GM23338 (cell line): ENCODE results near the gene CD244.

Experiments used
- CREB1 ChIP-seq: fragments of 250-450 bp; sonication (Bioruptor Pico); IDR thresholded peaks from 2 replicates; pipeline ENCODE4 v1.5.0; 2020; ENCODE audit warnings: low read depth, mild to moderate bottlenecking, moderate library complexity
- EZH2 ChIP-seq: fragments of 200-600 bp; sonication (generic); IDR thresholded peaks from one replicate; pipeline ENCODE4 v1.8.0; 2017; ENCODE audit warnings: antibody characterized with exemption, mild to moderate bottlenecking, low read depth; ENCODE audit not compliant: unreplicated experiment
- EZH2phosphoT487 ChIP-seq: fragments of 200-600 bp; sonication (generic); IDR thresholded peaks from one replicate; pipeline ENCODE4 v1.8.1; 2018; ENCODE audit warnings: antibody characterized with exemption; ENCODE audit not compliant: unreplicated experiment
- POLR2AphosphoS5 ChIP-seq: IDR thresholded peaks from 2 replicates; pipeline ENCODE4 v1.6.1; 2016; ENCODE audit warnings: antibody characterized with exemption, low read depth
- ZNF114 ChIP-seq: fragments of 250-450 bp; sonication (Bioruptor Pico); IDR thresholded peaks from 2 replicates; pipeline ENCODE4 v1.5.0; 2020; ENCODE audit warnings: mild to moderate bottlenecking, moderate library complexity
- TF ChIP-seq, protein P1 (sequence below), 2 experiments: fragments of 200-600 bp in 1 of 2; sonication (generic) in 1 of 2; conservative IDR thresholded peaks; 2 replicates each; pipeline versions ENCODE4 v1.5.1 to v1.6.1; 2016 to 2017; ENCODE audit warnings: antibody characterized with exemption in 2 of 2, low read depth in 2 of 2, mild to moderate bottlenecking in 2 of 2, moderate library complexity in 1 of 2
- TF ChIP-seq, protein P2 (sequence below): IDR thresholded peaks from 2 replicates; pipeline ENCODE4 v1.6.1; 2016; ENCODE audit warnings: antibody characterized with exemption
- TF ChIP-seq, protein P3 (sequence below): IDR thresholded peaks from one replicate; pipeline ENCODE4 v1.6.1; 2018; ENCODE audit warnings: antibody characterized with exemption; ENCODE audit not compliant: unreplicated experiment

DNA sequence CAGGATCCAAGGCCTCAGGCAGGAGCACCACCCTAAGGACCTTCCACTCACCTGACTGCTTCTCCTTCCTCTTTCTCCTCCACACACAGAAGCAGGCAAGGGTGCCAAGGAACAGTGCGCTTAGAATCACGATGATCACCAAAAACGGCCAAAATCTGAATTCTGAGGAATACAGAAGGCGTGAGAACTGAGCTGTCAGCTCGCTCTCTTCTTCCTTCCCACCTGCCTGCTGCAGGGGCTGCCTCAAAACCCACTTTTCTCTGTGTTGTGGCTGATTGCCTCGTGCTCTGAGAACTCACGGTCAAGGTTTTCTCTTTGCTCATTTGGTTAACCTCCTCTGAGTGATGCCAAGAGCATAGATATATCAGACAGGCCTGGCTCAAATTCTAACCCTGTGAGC is 23.8 kb downstream of the CD244 start:
- TF ChIP-seq, protein P1, sequence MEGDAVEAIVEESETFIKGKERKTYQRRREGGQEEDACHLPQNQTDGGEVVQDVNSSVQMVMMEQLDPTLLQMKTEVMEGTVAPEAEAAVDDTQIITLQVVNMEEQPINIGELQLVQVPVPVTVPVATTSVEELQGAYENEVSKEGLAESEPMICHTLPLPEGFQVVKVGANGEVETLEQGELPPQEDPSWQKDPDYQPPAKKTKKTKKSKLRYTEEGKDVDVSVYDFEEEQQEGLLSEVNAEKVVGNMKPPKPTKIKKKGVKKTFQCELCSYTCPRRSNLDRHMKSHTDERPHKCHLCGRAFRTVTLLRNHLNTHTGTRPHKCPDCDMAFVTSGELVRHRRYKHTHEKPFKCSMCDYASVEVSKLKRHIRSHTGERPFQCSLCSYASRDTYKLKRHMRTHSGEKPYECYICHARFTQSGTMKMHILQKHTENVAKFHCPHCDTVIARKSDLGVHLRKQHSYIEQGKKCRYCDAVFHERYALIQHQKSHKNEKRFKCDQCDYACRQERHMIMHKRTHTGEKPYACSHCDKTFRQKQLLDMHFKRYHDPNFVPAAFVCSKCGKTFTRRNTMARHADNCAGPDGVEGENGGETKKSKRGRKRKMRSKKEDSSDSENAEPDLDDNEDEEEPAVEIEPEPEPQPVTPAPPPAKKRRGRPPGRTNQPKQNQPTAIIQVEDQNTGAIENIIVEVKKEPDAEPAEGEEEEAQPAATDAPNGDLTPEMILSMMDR (conservative IDR thresholded peaks at IDR 0.05; ENCODE audit: low read depth in 2 of 2): no peak
- no peak for TF ChIP-seq CREB1 (CRISPR knock-in tag)
- TF ChIP-seq POLR2AphosphoS5: no peak
- TF ChIP-seq EZH2: no peak
- no peak for TF ChIP-seq ZNF114
- TF ChIP-seq, protein P2, sequence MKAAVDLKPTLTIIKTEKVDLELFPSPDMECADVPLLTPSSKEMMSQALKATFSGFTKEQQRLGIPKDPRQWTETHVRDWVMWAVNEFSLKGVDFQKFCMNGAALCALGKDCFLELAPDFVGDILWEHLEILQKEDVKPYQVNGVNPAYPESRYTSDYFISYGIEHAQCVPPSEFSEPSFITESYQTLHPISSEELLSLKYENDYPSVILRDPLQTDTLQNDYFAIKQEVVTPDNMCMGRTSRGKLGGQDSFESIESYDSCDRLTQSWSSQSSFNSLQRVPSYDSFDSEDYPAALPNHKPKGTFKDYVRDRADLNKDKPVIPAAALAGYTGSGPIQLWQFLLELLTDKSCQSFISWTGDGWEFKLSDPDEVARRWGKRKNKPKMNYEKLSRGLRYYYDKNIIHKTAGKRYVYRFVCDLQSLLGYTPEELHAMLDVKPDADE: no peak
- TF ChIP-seq, protein P3, sequence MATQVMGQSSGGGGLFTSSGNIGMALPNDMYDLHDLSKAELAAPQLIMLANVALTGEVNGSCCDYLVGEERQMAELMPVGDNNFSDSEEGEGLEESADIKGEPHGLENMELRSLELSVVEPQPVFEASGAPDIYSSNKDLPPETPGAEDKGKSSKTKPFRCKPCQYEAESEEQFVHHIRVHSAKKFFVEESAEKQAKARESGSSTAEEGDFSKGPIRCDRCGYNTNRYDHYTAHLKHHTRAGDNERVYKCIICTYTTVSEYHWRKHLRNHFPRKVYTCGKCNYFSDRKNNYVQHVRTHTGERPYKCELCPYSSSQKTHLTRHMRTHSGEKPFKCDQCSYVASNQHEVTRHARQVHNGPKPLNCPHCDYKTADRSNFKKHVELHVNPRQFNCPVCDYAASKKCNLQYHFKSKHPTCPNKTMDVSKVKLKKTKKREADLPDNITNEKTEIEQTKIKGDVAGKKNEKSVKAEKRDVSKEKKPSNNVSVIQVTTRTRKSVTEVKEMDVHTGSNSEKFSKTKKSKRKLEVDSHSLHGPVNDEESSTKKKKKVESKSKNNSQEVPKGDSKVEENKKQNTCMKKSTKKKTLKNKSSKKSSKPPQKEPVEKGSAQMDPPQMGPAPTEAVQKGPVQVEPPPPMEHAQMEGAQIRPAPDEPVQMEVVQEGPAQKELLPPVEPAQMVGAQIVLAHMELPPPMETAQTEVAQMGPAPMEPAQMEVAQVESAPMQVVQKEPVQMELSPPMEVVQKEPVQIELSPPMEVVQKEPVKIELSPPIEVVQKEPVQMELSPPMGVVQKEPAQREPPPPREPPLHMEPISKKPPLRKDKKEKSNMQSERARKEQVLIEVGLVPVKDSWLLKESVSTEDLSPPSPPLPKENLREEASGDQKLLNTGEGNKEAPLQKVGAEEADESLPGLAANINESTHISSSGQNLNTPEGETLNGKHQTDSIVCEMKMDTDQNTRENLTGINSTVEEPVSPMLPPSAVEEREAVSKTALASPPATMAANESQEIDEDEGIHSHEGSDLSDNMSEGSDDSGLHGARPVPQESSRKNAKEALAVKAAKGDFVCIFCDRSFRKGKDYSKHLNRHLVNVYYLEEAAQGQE: no peak
- TF ChIP-seq EZH2phosphoT487: no peak
